ENCODE data around the gene EARS2. TPM values are rescaled to one million over a fixed set of nuclear protein-coding genes. Genes with fewer than 3 reads are reported as not detected.
A peak's percentile ranks its signal among the peaks of the same experiment; 100 is the strongest.

The EARS2 gene
- total and polyA plus RNA-seq, 10 of the 15 experiments (the other 5 are each of a cell fraction or from before 2014, with no cell fraction given), result 12.9 to 65.9 (median 33.5) TPM

GRCh38 chr16:23571895-23572294 is 14.7 kb upstream of the EARS2 start:
- no TSS peak for BruUV-seq (replicated peaks)
- WGBS (ENCODE audit: insufficient coverage, insufficient replicate concordance, low lambda C conversion rate, missing lambda C conversion rate), result 100% methylated on average over 5 of the region's 5 CpGs
- Histone ChIP-seq H3K36me3 (ENCODE audit: control insufficient read depth in 2 of 2, insufficient read depth in 2 of 2, low read length in 1 of 2) (peaks cover 3 to 29% of the 10 kb centered on the region in 2 experiments), H2AFZ (ENCODE audit: control insufficient read depth, low read depth, low read length) (no peak overlapping the region), H3K9me3 (replicated peaks; ENCODE audit: control insufficient read depth, insufficient read depth, low read length) (no peaks in the 10 kb centered on the region), H3K4me2 (ENCODE audit: control insufficient read depth, insufficient read depth) (no peak overlapping the region), H3K4me3 (no peak overlapping the region), H4K20me1 (ENCODE audit: control insufficient read depth, insufficient read depth) (no peaks in the 10 kb centered on the region), H3K27me3 (replicated peaks in 1 of 2; ENCODE audit: control insufficient read depth in 2 of 2, insufficient read depth in 2 of 2, low read length in 1 of 2) (no peaks in the 10 kb centered on the region), H3K27ac (ENCODE audit: control insufficient read depth, insufficient read depth) (no peak overlapping the region), H3K79me2 (ENCODE audit: control insufficient read depth, insufficient read depth, low read length) (no peaks in the 10 kb centered on the region), H3K9ac (ENCODE audit: control insufficient read depth, insufficient read depth, low read length) (no peak overlapping the region), H3K4me1 (ENCODE audit: control insufficient read depth, insufficient read depth, low read length) (peaks cover 14% of the 10 kb centered on the region)
- TF ChIP-seq POLR2AphosphoS5 (IDR thresholded peaks at IDR 0.05; ENCODE audit: low read length), result 0 out of 2 replicates have a peak, but pooled peaks have one; percentile 30
- no peak for TF ChIP-seq NRF1 (conservative IDR thresholded peaks at IDR 0.05; ENCODE audit: low read depth, low read length)
- TF ChIP-seq BCL3 (IDR thresholded peaks at IDR 0.05; ENCODE audit: borderline replicate concordance, insufficient read depth, low read depth, low read length, poor library complexity, severe bottlenecking), result peak; percentile 33
- TF ChIP-seq JUNB (IDR thresholded peaks at IDR 0.05), result no peak
- TF ChIP-seq MAX (IDR thresholded peaks at IDR 0.05; ENCODE audit: low read depth, low read length), result no peak
- no peak for TF ChIP-seq ZNF592 (IDR thresholded peaks at IDR 0.05)
- peak; percentile 6 for TF ChIP-seq PBX3 (IDR thresholded peaks at IDR 0.05; ENCODE audit: insufficient replicate concordance, low read depth, low read length)
- TF ChIP-seq CBX3 (IDR thresholded peaks at IDR 0.05; ENCODE audit: borderline replicate concordance, low read depth), result no peak
- TF ChIP-seq, protein P1, sequence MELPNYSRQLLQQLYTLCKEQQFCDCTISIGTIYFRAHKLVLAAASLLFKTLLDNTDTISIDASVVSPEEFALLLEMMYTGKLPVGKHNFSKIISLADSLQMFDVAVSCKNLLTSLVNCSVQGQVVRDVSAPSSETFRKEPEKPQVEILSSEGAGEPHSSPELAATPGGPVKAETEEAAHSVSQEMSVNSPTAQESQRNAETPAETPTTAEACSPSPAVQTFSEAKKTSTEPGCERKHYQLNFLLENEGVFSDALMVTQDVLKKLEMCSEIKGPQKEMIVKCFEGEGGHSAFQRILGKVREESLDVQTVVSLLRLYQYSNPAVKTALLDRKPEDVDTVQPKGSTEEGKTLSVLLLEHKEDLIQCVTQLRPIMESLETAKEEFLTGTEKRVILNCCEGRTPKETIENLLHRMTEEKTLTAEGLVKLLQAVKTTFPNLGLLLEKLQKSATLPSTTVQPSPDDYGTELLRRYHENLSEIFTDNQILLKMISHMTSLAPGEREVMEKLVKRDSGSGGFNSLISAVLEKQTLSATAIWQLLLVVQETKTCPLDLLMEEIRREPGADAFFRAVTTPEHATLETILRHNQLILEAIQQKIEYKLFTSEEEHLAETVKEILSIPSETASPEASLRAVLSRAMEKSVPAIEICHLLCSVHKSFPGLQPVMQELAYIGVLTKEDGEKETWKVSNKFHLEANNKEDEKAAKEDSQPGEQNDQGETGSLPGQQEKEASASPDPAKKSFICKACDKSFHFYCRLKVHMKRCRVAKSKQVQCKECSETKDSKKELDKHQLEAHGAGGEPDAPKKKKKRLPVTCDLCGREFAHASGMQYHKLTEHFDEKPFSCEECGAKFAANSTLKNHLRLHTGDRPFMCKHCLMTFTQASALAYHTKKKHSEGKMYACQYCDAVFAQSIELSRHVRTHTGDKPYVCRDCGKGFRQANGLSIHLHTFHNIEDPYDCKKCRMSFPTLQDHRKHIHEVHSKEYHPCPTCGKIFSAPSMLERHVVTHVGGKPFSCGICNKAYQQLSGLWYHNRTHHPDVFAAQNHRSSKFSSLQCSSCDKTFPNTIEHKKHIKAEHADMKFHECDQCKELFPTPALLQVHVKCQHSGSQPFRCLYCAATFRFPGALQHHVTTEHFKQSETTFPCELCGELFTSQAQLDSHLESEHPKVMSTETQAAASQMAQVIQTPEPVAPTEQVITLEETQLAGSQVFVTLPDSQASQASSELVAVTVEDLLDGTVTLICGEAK (IDR thresholded peaks at IDR 0.05; ENCODE audit: borderline replicate concordance), result no peak
- no peak for TF ChIP-seq NFYB (IDR thresholded peaks at IDR 0.05; ENCODE audit: insufficient read depth, low read depth, low read length)
- TF ChIP-seq KDM1A (IDR thresholded peaks at IDR 0.05; ENCODE audit: borderline replicate concordance), result no peak
- intact Hi-C loops (cut with micrococcal nuclease; ENCODE audit: unreplicated experiment) (no loop called here), in situ Hi-C loops (cut with MboI) (no loop called here)
- ChIA-PET SMC1A (ENCODE audit: uncharacterized antibody, unreplicated experiment) (no interaction called here), POLR2A (no interaction called here), CTCF (no interaction called here), RAD21 (ENCODE audit: unreplicated experiment) (no interaction called here)
- FAIRE-seq, result no peak
- ATAC-seq, result no peak
- no peak for DNase-seq (ENCODE audit: low read depth, low spot score)

All from GM12878 (cell line).